Caco-2 (cell line): ENCODE measurements around the gene YES1. TPM values are rescaled to one million over a fixed set of nuclear protein-coding genes. Genes with fewer than 3 reads are reported as not detected.

Experiments used
- BruUV-seq: library from RNA; stranded (reverse); fragments of 400-500 nt; replicated peaks from 2 replicates; lab custom pipeline; 2021; lab: Mats Ljungman, UMichigan
- CTCF ChIA-PET: fragments of 300-600 bp; sonication (Branson Sonifier 250); formaldehyde crosslinking; loops from one replicate; lab custom pipeline; 2022; ENCODE audit warnings: antibody characterized with exemption; lab: Charles Lee
- POLR2A ChIA-PET: fragments of 300-600 bp; sonication (Branson Sonifier 250); formaldehyde crosslinking; loops from one replicate; lab custom pipeline; 2022; ENCODE audit warnings: antibody characterized with exemption; lab: Charles Lee
- DNase-seq, 2 experiments: peaks; one replicate each; pipeline versions ENCODE4 v3.0.0 to v3.0.0-alpha.2; 2020 to 2022
- H3K27me3 ChIP-seq: replicated peaks from 2 replicates; pipeline ENCODE4 v1.6.0; 2011; ENCODE audit warnings: low read length; ENCODE audit not compliant: control insufficient read depth, insufficient read depth
- H3K36me3 ChIP-seq: 2 replicates; pipeline ENCODE4 v1.5.1; 2011; ENCODE audit warnings: low read length; ENCODE audit not compliant: control insufficient read depth, insufficient read depth
- H3K4me1 ChIP-seq: fragments of 250-450 bp; sonication (Bioruptor Pico); 2 replicates; pipeline ENCODE4 v1.5.1; 2020; ENCODE audit warnings: mild to moderate bottlenecking
- H3K4me3 ChIP-seq: 2 replicates; pipeline ENCODE4 v1.5.1; 2011; ENCODE audit warnings: low read depth, mild to moderate bottlenecking, control low read depth, low read length
- H3K9me3 ChIP-seq: fragments of 250-450 bp; sonication (Bioruptor Pico); 2 replicates; pipeline ENCODE4 v1.5.1; 2020; ENCODE audit warnings: mild to moderate bottlenecking, moderate library complexity
- H3K27ac Mint-ChIP-seq: one replicate; pipeline ENCODE4 v1.8.0; 2022; ENCODE audit warnings: mixed read lengths; ENCODE audit not compliant: unreplicated experiment
- H3K27me3 Mint-ChIP-seq: one replicate; pipeline ENCODE4 v1.8.0; 2022; ENCODE audit warnings: mixed read lengths; ENCODE audit not compliant: insufficient read depth, unreplicated experiment
- H3K36me3 Mint-ChIP-seq: one replicate; pipeline ENCODE4 v1.8.0; 2022; ENCODE audit warnings: mild to moderate bottlenecking, mixed read lengths; ENCODE audit not compliant: insufficient read depth, unreplicated experiment
- H3K4me1 Mint-ChIP-seq: one replicate; pipeline ENCODE4 v1.8.0; 2022; ENCODE audit warnings: low read depth, mixed read lengths; ENCODE audit not compliant: unreplicated experiment
- H3K4me3 Mint-ChIP-seq: one replicate; pipeline ENCODE4 v1.8.0; 2022; ENCODE audit warnings: mild to moderate bottlenecking, moderate library complexity, mixed read lengths; ENCODE audit not compliant: unreplicated experiment
- H3K9me3 Mint-ChIP-seq: one replicate; pipeline ENCODE4 v1.8.0; 2022; ENCODE audit warnings: mixed read lengths; ENCODE audit not compliant: unreplicated experiment
- intact Hi-C: fragments of 100-400 bp; cut with micrococcal nuclease; formaldehyde crosslinking; loops from one replicate; pipeline ENCODE4 v1.10.0; 2022; ENCODE audit not compliant: unreplicated experiment
- total RNA-seq: library from RNA; stranded (reverse); gene quantifications from 2 replicates; pipeline ENCODE4 v1.2.3, GENCODE V29; 2022
- TF ChIP-seq, protein P1 (sequence below), 2 experiments: fragments of 200-600 bp in 1 of 2; IDR thresholded peaks; 1 replicate in 1 of 2; 2 replicates in 1 of 2; pipeline versions ENCODE4 v1.5.1 to v1.8.0; 2011 to 2022; ENCODE audit warnings: antibody characterized with exemption in 1 of 2, control low read depth in 1 of 2, inconsistent platforms in 1 of 2, low read depth in 1 of 2, low read length in 1 of 2, mild to moderate bottlenecking in 1 of 2, moderate library complexity in 1 of 2; ENCODE audit not compliant: insufficient read depth in 1 of 2, severe bottlenecking in 1 of 2, unreplicated experiment in 1 of 2

The YES1 gene
- total RNA-seq, 1 experiment from 2014 or later, result 95.0 TPM

- TF ChIP-seq, protein P1, sequence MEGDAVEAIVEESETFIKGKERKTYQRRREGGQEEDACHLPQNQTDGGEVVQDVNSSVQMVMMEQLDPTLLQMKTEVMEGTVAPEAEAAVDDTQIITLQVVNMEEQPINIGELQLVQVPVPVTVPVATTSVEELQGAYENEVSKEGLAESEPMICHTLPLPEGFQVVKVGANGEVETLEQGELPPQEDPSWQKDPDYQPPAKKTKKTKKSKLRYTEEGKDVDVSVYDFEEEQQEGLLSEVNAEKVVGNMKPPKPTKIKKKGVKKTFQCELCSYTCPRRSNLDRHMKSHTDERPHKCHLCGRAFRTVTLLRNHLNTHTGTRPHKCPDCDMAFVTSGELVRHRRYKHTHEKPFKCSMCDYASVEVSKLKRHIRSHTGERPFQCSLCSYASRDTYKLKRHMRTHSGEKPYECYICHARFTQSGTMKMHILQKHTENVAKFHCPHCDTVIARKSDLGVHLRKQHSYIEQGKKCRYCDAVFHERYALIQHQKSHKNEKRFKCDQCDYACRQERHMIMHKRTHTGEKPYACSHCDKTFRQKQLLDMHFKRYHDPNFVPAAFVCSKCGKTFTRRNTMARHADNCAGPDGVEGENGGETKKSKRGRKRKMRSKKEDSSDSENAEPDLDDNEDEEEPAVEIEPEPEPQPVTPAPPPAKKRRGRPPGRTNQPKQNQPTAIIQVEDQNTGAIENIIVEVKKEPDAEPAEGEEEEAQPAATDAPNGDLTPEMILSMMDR (IDR thresholded peaks at IDR 0.05; ENCODE audit: insufficient read depth in 1 of 2, low read depth in 1 of 2, low read length in 1 of 2, severe bottlenecking in 1 of 2, unreplicated experiment in 1 of 2), result no peak
- no peaks in the 10 kb centered on the region for H3K27me3 Mint-ChIP-seq
- DNase-seq, result no peak
- H3K4me3 ChIP-seq, result no peak overlapping the region
- intact Hi-C loops, result no loop called here
- CTCF ChIA-PET, result no interaction called here
- H3K36me3 ChIP-seq, result peaks cover 2% of the 10 kb centered on the region; the same call in 1 of the 2 replicates
- no peaks in the 10 kb centered on the region for H3K9me3 Mint-ChIP-seq
- H3K9me3 ChIP-seq, result no peaks in the 10 kb centered on the region
- peak overlapping the region; percentile 13 for H3K27ac Mint-ChIP-seq
- H3K4me3 Mint-ChIP-seq, result no peak overlapping the region
- 0 out of 2 replicates have a peak, but pooled peaks cover 13% of the 10 kb centered on the region for H3K4me1 ChIP-seq
- peaks cover 67% of the 10 kb centered on the region for H3K36me3 Mint-ChIP-seq
- no peaks in the 10 kb centered on the region for H3K27me3 ChIP-seq
- no TSS peak for BruUV-seq
- POLR2A ChIA-PET, result interaction anchor here (0.9 kb wide), 1 partner anchor 9 kb away, joined by 4 read pairs; no protein-coding TSS in a partner anchor
- peaks cover 15% of the 10 kb centered on the region for H3K4me1 Mint-ChIP-seq
Measured at GRCh38 chr18:703213-703967, 108.7 kb downstream of the YES1 start.

DNA sequence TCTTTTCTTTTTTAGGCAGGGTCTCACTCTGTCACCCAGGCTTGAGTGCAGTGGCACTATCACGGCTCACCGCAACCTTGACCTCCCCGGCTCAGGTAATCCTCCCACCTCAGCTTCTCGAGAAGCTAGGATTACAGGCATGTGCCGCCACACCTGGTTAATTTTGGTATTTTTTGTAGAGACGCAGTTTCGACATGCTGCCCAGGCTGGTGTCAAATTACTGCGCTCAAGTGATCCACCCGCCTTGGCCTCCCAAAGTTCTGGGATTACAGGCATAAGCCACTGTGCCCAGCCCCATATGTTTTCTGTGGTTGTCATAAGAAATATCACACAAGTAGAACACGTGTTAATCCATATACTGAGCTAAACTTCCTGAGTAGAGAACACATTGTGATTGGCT lies 114.2 kb downstream of the YES1 start:
- Histone ChIP-seq H3K9me3 (no peaks in the 10 kb centered on the region), H3K27me3 (no peaks in the 10 kb centered on the region), H3K36me3 (no peaks in the 10 kb centered on the region), H3K4me1 (0 out of 2 replicates have a peak, but pooled peaks cover 1% of the 10 kb centered on the region), H3K4me3 (no peak overlapping the region)
- ChIA-PET POLR2A (no interaction called here), CTCF (no interaction called here)
- no TSS peak for BruUV-seq
- H3K4me1 Mint-ChIP-seq, result peaks cover 2% of the 10 kb centered on the region
- TF ChIP-seq, protein P1 (IDR thresholded peaks at IDR 0.05; ENCODE audit: insufficient read depth in 1 of 2, low read depth in 1 of 2, low read length in 1 of 2, severe bottlenecking in 1 of 2, unreplicated experiment in 1 of 2), result no peak
- H3K27me3 Mint-ChIP-seq, result no peaks in the 10 kb centered on the region
- H3K36me3 Mint-ChIP-seq, result peaks cover 72% of the 10 kb centered on the region
- H3K4me3 Mint-ChIP-seq, result no peak overlapping the region
- intact Hi-C loops, result no loop called here
- no peaks in the 10 kb centered on the region for H3K9me3 Mint-ChIP-seq
- no peak for DNase-seq
- no peak overlapping the region for H3K27ac Mint-ChIP-seq

- CTCF ChIA-PET, result no interaction called here
- H3K27ac Mint-ChIP-seq, result no peak overlapping the region
Measured at GRCh38 chr18:697012-697411, 115.0 kb downstream of the YES1 start.

More at GRCh38 chr18:697012-697411, 115.0 kb downstream of the YES1 start:
- H3K4me3 Mint-ChIP-seq, result no peak overlapping the region
- H3K36me3 Mint-ChIP-seq, result peaks cover 78% of the 10 kb centered on the region
- no peaks in the 10 kb centered on the region for H3K4me1 Mint-ChIP-seq
- no peaks in the 10 kb centered on the region for H3K9me3 ChIP-seq
- H3K4me3 ChIP-seq, result no peak overlapping the region
- H3K4me1 ChIP-seq, result no peaks in the 10 kb centered on the region
- no peaks in the 10 kb centered on the region for H3K27me3 ChIP-seq
- intact Hi-C loops, result no loop called here
- no peaks in the 10 kb centered on the region for H3K9me3 Mint-ChIP-seq
- H3K36me3 ChIP-seq, result no peaks in the 10 kb centered on the region
- POLR2A ChIA-PET, result no interaction called here
- BruUV-seq, result no TSS peak
- DNase-seq, result no peak
- H3K27me3 Mint-ChIP-seq, result no peaks in the 10 kb centered on the region
- TF ChIP-seq, protein P1 (IDR thresholded peaks at IDR 0.05; ENCODE audit: insufficient read depth in 1 of 2, low read depth in 1 of 2, low read length in 1 of 2, severe bottlenecking in 1 of 2, unreplicated experiment in 1 of 2), result no peak
